LNCAP (cell line): ENCODE data around the gene FSD1.

ENCODE experiments used
- CTCF ChIP-seq: fragments of 450-650 bp; IDR thresholded peaks from 2 replicates; pipeline ENCODE4 v1.5.1; 2017; ENCODE audit warnings: mild to moderate bottlenecking

The FSD1 gene

GRCh38 chr19:4304538-4305256, at the start of gene FSD1:
FSD1 (plus strand) TSS chr19:4304598; CDS start chr19:4304747, 149 bp downstream.
- TF ChIP-seq CTCF: no peak

GRCh38 chr19:4256563-4256962, 47.8 kb upstream of the FSD1 start:
- no peak for TF ChIP-seq CTCF

- TF ChIP-seq CTCF: no peak
Observed at GRCh38 chr19:4257025-4257424, 47.4 kb upstream of the FSD1 start.

GRCh38 chr19:4258181-4258580, 46.2 kb upstream of the FSD1 start:
- TF ChIP-seq CTCF: no peak

DNA sequence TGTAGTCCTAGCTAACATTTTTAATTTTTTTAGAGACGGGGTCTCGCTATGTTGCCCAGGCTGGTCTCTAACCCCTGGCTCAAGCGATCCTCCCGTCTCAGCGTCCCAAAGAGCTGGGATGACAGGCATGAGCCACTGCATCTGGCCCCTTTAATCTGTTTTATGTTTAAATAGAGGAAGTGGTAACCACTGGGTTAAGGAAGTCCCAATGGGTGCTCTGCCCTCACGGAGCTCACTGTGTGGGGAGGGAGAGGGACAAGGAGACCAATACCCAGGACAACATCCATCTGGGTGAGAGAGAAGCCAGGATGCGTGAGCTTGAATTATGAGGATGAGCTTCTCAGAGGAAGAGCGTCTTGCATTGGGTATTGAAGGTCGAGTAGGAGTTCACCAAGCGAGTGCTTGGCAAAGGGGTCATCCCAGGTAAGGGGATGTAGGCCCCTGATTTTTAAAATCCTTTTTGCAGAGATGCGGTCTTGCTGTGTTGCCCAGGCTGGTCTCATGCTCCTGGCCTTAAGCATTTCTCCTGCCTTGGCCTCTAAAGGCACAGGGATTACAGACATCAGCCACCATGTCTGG, 43.7 kb upstream of the FSD1 start:
- TF ChIP-seq CTCF: no peak

GRCh38 chr19:4264812-4265211, 39.6 kb upstream of the FSD1 start:
- TF ChIP-seq CTCF: no peak

GRCh38 chr19:4266253-4267000, 38.0 kb upstream of the FSD1 start:
- no peak for TF ChIP-seq CTCF
